T-cell (primary cell): ENCODE measurements around the gene CCL3. TPM values are rescaled to one million over a fixed set of nuclear protein-coding genes. Genes with fewer than 3 reads are reported as not detected.

Experiments used
- ATAC-seq, 4 experiments: fragments of 200-7000 bp in 3 of 4; fragments of 150-1000 bp in 1 of 4; cut with Tn5 transposase; replicated peaks in 1 of 4; 1 replicate in 3 of 4; 2 replicates in 1 of 4; pipeline ENCODE4 v1.10.0; 2021; ENCODE audit warnings: moderate library complexity in 3 of 4, mild to moderate bottlenecking in 2 of 4, moderate number of reproducible peaks in 1 of 4
- CTCF ChIA-PET, 2 donors: fragments of 300-600 bp; sonication (Branson Sonifier 250); formaldehyde crosslinking; loops; one replicate each; lab custom pipeline; 2022; ENCODE audit warnings: antibody characterized with exemption in 2 of 2; lab: Charles Lee
- POLR2A ChIA-PET, 2 donors: fragments of 300-600 bp; sonication (Branson Sonifier 250); formaldehyde crosslinking; loops; one replicate each; lab custom pipeline; 2022; ENCODE audit warnings: antibody characterized with exemption in 2 of 2; lab: Charles Lee
- DNase-seq, 35 experiments: peaks; one replicate each; pipeline versions ENCODE4 v3.0.0 to v3.0.0-alpha.2; 2013 to 2023
- H3K27ac ChIP-seq: one replicate; pipeline ENCODE4 v1.5.1; 2013; ENCODE audit warnings: low read length
- H3K27me3 ChIP-seq, 2 experiments: replicated peaks in 1 of 2; 1 replicate in 1 of 2; 2 replicates in 1 of 2; pipeline versions ENCODE4 v1.6.1 to v1.7.0; 2013; ENCODE audit warnings: low read length in 1 of 2, mixed read lengths in 1 of 2; ENCODE audit not compliant: control insufficient read depth in 2 of 2, insufficient read depth in 2 of 2; ENCODE audit errors: extremely low read depth in 1 of 2
- H3K36me3 ChIP-seq, 2 donors: 1 replicate in 1 of 2; 2 replicates in 1 of 2; pipeline versions ENCODE4 v1.6.1 to v1.7.0; 2013; ENCODE audit warnings: low read length in 1 of 2; ENCODE audit not compliant: control insufficient read depth in 2 of 2, insufficient read depth in 1 of 2; ENCODE audit errors: extremely low read depth in 1 of 2
- H3K4me1 ChIP-seq, 2 experiments: 1 replicate in 1 of 2; 2 replicates in 1 of 2; pipeline versions ENCODE4 v1.6.1 to v1.7.0; 2013; ENCODE audit warnings: low read length in 2 of 2, mixed read lengths in 1 of 2; ENCODE audit not compliant: insufficient read depth in 2 of 2, control insufficient read depth in 1 of 2; ENCODE audit errors: extremely low read depth in 1 of 2
- H3K4me3 ChIP-seq, 2 donors: 1 replicate in 1 of 2; 2 replicates in 1 of 2; pipeline versions ENCODE4 v1.5.1 to v1.7.0; 2013; ENCODE audit warnings: mild to moderate bottlenecking in 2 of 2, low read length in 1 of 2, moderate library complexity in 1 of 2; ENCODE audit not compliant: control insufficient read depth in 1 of 2; ENCODE audit errors: extremely low read depth in 1 of 2
- H3K9me3 ChIP-seq: 2 replicates; pipeline ENCODE4 v1.7.0; 2013
- H3K27ac Mint-ChIP-seq, 2 donors: one replicate each; pipeline ENCODE4 v1.8.0; 2020 to 2021; ENCODE audit warnings: mild to moderate bottlenecking in 2 of 2, mixed read lengths in 2 of 2
- H3K27me3 Mint-ChIP-seq, 2 donors: one replicate each; pipeline ENCODE4 v1.8.0; 2021 to 2022; ENCODE audit warnings: mixed read lengths in 2 of 2
- H3K36me3 Mint-ChIP-seq: one replicate; pipeline ENCODE4 v1.8.0; 2021; ENCODE audit warnings: mixed read lengths
- H3K4me1 Mint-ChIP-seq, 3 donors: one replicate each; pipeline ENCODE4 v1.8.0; 2020 to 2022; ENCODE audit warnings: mixed read lengths in 3 of 3, mild to moderate bottlenecking in 1 of 3
- H3K4me3 Mint-ChIP-seq, 3 donors: one replicate each; pipeline ENCODE4 v1.8.0; 2020 to 2022; ENCODE audit warnings: mild to moderate bottlenecking in 3 of 3, mixed read lengths in 3 of 3, moderate library complexity in 3 of 3
- H3K9me3 Mint-ChIP-seq, 3 donors: one replicate each; pipeline ENCODE4 v1.8.0; 2020 to 2022; ENCODE audit warnings: mixed read lengths in 3 of 3
- WGBS: methylation state at CpG from one replicate; pipeline ENCODE4 v1.1.5; 2013; ENCODE audit warnings: missing lambda C conversion rate; ENCODE audit not compliant: insufficient coverage; 5-methylcytosine and 5-hydroxymethylcytosine counted together
- total RNA-seq, 35 experiments: library from RNA in 6 of 35; stranded (reverse) in 6 of 35; fragments of 120-200 nt in 1 of 35; gene quantifications; one replicate each; pipeline versions ENCODE4 v1.2.1 to v1.2.4 and lab custom pipeline; 2013 to 2026

Gene CCL3
- total RNA-seq (1 to 10 TPM; 2.0 to 6.0 (median 4.8) TPM), total RNA-seq (lab: John Stamatoyannopoulos, UW) (0.30 to 1,058 (median 11.0) reads per million in 29 experiments)
- total RNA-seq (2013) = 5.7 TPM

- H3K36me3 Mint-ChIP-seq = no peaks in the 10 kb centered on the region
- H3K9me3 ChIP-seq = no peaks in the 10 kb centered on the region
- no peak within 1 kb of the TSS for H3K4me3 ChIP-seq
- H3K4me1 ChIP-seq = peaks cover 0 to 43% of the 10 kb centered on the region in 2 experiments
- ATAC-seq = peak; percentile 31 to 48 (median 33)
- no peaks in the 10 kb centered on the region for H3K36me3 ChIP-seq
- H3K27ac ChIP-seq = peak within 1 kb of the TSS; percentile 54
- peak within 1 kb of the TSS; percentile 34 to 71 for H3K27ac Mint-ChIP-seq
- 17% methylated on average over 5 of the region's 9 CpGs for WGBS
- H3K4me1 Mint-ChIP-seq = peaks cover 9 to 47% (median 13%) of the 10 kb centered on the region in 3 donors
- peak within 1 kb of the TSS in 2 of 3 donors; percentile 17 to 64 for H3K4me3 Mint-ChIP-seq
- ChIA-PET CTCF (interaction anchor here in 1 of 2 donors (0.8 kb wide), 1 partner anchor 114 kb away, joined by 3 read pairs; no protein-coding TSS in a partner anchor), POLR2A (no interaction called here)
- peaks cover 17 to 26% of the 10 kb centered on the region in 2 donors for H3K27me3 Mint-ChIP-seq
- peak in 3 of 35 experiments; percentile 15 to 49 (median 39) for DNase-seq
- H3K9me3 Mint-ChIP-seq = no peaks in the 10 kb centered on the region
- peaks cover 0 to 5% of the 10 kb centered on the region in 2 experiments for H3K27me3 ChIP-seq
Observed at GRCh38 chr17:36089888-36090836, at the start of gene CCL3. CCL3 (minus strand) TSS chr17:36090143; CDS start chr17:36090058, 85 bp downstream.

GRCh38 chr17:36136439-36136838 is 46.5 kb upstream of the CCL3 start:
- no peaks in the 10 kb centered on the region for H3K36me3 Mint-ChIP-seq
- no peak overlapping the region for H3K27ac ChIP-seq
- no peak overlapping the region for H3K4me3 Mint-ChIP-seq
- DNase-seq (no peak), ATAC-seq (no peak)
- H3K4me3 ChIP-seq = no peak overlapping the region
- H3K27ac Mint-ChIP-seq = no peak overlapping the region
- ChIA-PET CTCF (interaction anchor here in 1 of 2 donors (0.5 kb wide), 1 partner anchor 1370 kb away, joined by 3 read pairs; no protein-coding TSS in a partner anchor), POLR2A (no interaction called here)
- no CpG with 5 or more reads among the region's 1 CpG for WGBS
- no peaks in the 10 kb centered on the region for H3K9me3 ChIP-seq
- H3K4me1 ChIP-seq = no peaks in the 10 kb centered on the region
- H3K9me3 Mint-ChIP-seq = no peaks in the 10 kb centered on the region
- no peaks in the 10 kb centered on the region for H3K36me3 ChIP-seq
- H3K27me3 ChIP-seq = no peaks in the 10 kb centered on the region
- no peaks in the 10 kb centered on the region for H3K4me1 Mint-ChIP-seq
- H3K27me3 Mint-ChIP-seq = peaks cover 15 to 36% of the 10 kb centered on the region in 2 donors

- ATAC-seq (no peak), DNase-seq (no peak)
- H3K36me3 ChIP-seq = no peaks in the 10 kb centered on the region
- Mint-ChIP-seq H3K9me3 (no peaks in the 10 kb centered on the region), H3K27ac (no peak overlapping the region), H3K27me3 (peaks cover 16 to 36% of the 10 kb centered on the region in 2 donors), H3K4me1 (no peaks in the 10 kb centered on the region), H3K4me3 (no peak overlapping the region), H3K36me3 (no peaks in the 10 kb centered on the region)
- no peak overlapping the region for H3K27ac ChIP-seq
- ChIA-PET POLR2A (no interaction called here), CTCF (no interaction called here)
- H3K4me1 ChIP-seq = no peaks in the 10 kb centered on the region
- H3K4me3 ChIP-seq = no peak overlapping the region
- no peaks in the 10 kb centered on the region for H3K9me3 ChIP-seq
- 71% methylated on average over 1 of the region's 1 CpG for WGBS
- no peaks in the 10 kb centered on the region for H3K27me3 ChIP-seq
Observed at GRCh38 chr17:36136036-36136435, 46.1 kb upstream of the CCL3 start.

- Histone ChIP-seq H3K4me3 (no peak overlapping the region), H3K9me3 (no peaks in the 10 kb centered on the region), H3K27me3 (no peaks in the 10 kb centered on the region), H3K27ac (no peak overlapping the region), H3K36me3 (no peaks in the 10 kb centered on the region), H3K4me1 (no peaks in the 10 kb centered on the region)
- Mint-ChIP-seq H3K27ac (no peak overlapping the region), H3K27me3 (peaks cover 18 to 36% of the 10 kb centered on the region in 2 donors), H3K4me1 (no peaks in the 10 kb centered on the region), H3K36me3 (no peaks in the 10 kb centered on the region), H3K4me3 (no peak overlapping the region), H3K9me3 (no peaks in the 10 kb centered on the region)
- POLR2A ChIA-PET = no interaction called here
- ATAC-seq (no peak), DNase-seq (no peak)
- WGBS = 93% methylated on average over 2 of the region's 4 CpGs
- CTCF ChIA-PET = interaction anchor here in 1 of 2 donors (0.6 kb wide), 1 partner anchor 13 kb away, joined by 3 read pairs; no protein-coding TSS in a partner anchor
Observed at GRCh38 chr17:36135465-36135864, 45.5 kb upstream of the CCL3 start.

- H3K4me1 Mint-ChIP-seq = no peaks in the 10 kb centered on the region
- no peak overlapping the region for H3K27ac ChIP-seq
- H3K4me1 ChIP-seq = no peaks in the 10 kb centered on the region
- no peak overlapping the region for H3K27ac Mint-ChIP-seq
- DNase-seq (no peak), ATAC-seq (no peak)
- H3K27me3 Mint-ChIP-seq = peaks cover 18 to 50% of the 10 kb centered on the region in 2 donors
- no peaks in the 10 kb centered on the region for H3K27me3 ChIP-seq
- ChIA-PET CTCF (interaction anchor here in 1 of 2 donors (0.6 kb wide), 1 partner anchor 396 kb away, joined by 3 read pairs; no protein-coding TSS in a partner anchor), POLR2A (interaction anchor here in 1 of 2 donors (0.7 kb wide), 1 partner anchor 354 kb away, joined by 3 read pairs; no protein-coding TSS in a partner anchor)
- H3K9me3 ChIP-seq = no peaks in the 10 kb centered on the region
- H3K36me3 ChIP-seq = no peaks in the 10 kb centered on the region
- no peak overlapping the region for H3K4me3 ChIP-seq
- 91% methylated on average over 1 of the region's 4 CpGs for WGBS
- H3K36me3 Mint-ChIP-seq = no peaks in the 10 kb centered on the region
- no peaks in the 10 kb centered on the region for H3K9me3 Mint-ChIP-seq
- H3K4me3 Mint-ChIP-seq = no peak overlapping the region
Observed at GRCh38 chr17:36133602-36134236, 43.8 kb upstream of the CCL3 start.

GRCh38 chr17:36132421-36132831 is 42.5 kb upstream of the CCL3 start:
- CTCF ChIA-PET = no interaction called here
- no peaks in the 10 kb centered on the region for H3K27me3 ChIP-seq
- POLR2A ChIA-PET = no interaction called here
- whole genome bisulfite sequencing = 80% methylated on average over 1 of the region's 2 CpGs
- no peak overlapping the region for H3K27ac ChIP-seq
- Mint-ChIP-seq H3K4me1 (peaks cover 0 to 4% (median 0%) of the 10 kb centered on the region in 3 donors), H3K9me3 (no peaks in the 10 kb centered on the region), H3K27me3 (peaks cover 19 to 50% of the 10 kb centered on the region in 2 donors), H3K36me3 (no peaks in the 10 kb centered on the region), H3K27ac (no peak overlapping the region), H3K4me3 (no peak overlapping the region)
- ATAC-seq (no peak), DNase-seq (no peak)
- no peaks in the 10 kb centered on the region for H3K9me3 ChIP-seq
- H3K4me3 ChIP-seq = no peak overlapping the region
- H3K4me1 ChIP-seq = peaks cover 0 to 3% of the 10 kb centered on the region in 2 experiments
- H3K36me3 ChIP-seq = no peaks in the 10 kb centered on the region
